ENCODE measurements around the gene CACNG6.

Gene CACNG6

DNA sequence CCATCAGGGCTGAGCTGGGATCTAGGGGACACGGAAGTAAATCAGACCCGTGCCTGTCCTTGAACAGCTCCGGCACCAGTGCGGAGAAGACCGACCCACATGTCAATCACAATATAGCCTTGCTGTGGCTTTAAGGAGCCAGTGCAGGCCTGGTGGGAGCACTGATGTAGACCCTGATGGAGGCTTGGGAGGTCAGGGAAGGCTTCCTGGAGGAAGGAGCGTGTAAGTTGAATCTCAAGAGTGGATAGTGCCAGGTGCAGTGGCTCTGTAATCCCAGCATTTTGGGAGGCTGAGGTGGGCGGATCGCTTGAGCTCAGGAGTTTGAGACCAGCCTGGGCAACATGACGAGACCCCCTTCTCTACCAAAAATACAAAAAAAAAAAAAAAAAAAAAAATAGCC lies 39.5 kb upstream of the CACNG6 start:
- Histone ChIP-seq H3K4me3 (ENCODE audit: low read depth in 1 of 5, low read length in 5 of 5) (no peak overlapping the region), H3K4me1 (ENCODE audit: control insufficient read depth in 5 of 5, insufficient read depth in 5 of 5, low read length in 5 of 5) (peaks cover 0 to 8% (median 0%) of the 10 kb centered on the region in 5 donors), H3K27ac (ENCODE audit: low read depth, low read length) (no peak overlapping the region), H3K9me3 (ENCODE audit: control insufficient read depth in 5 of 5, low read length in 5 of 5) (peaks cover 0 to 3% (median 0%) of the 10 kb centered on the region in 5 donors), H3K9ac (ENCODE audit: low read length in 5 of 5) (no peak overlapping the region), H3K36me3 (ENCODE audit: control insufficient read depth in 5 of 5, insufficient read depth in 5 of 5, low read length in 5 of 5) (no peaks in the 10 kb centered on the region), H3K27me3 (ENCODE audit: control insufficient read depth in 5 of 5, insufficient read depth in 4 of 5, low read length in 5 of 5) (peaks cover 0 to 25% (median 3%) of the 10 kb centered on the region in 5 donors)

DNA sequence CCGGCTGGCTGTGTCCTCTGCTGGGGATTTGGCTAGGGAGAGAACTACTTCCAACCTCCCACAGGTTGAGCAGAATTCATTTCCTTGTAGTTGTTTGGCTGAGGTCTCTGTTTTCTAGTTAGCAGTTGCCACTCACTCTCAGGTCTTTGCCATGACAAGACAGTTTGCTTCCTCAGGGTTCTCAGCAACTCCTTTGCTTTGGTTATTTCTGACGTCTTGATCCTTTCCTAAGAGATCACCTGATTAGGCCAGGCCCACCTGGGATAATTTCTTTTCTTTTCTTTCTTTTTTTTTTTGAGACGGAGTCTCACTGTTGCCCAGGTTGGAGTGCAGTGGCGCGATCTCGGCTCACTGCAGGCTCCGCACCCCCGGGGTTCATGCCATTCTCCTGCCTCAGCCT lies 38.1 kb upstream of the CACNG6 start:
- peaks cover 4 to 32% (median 15%) of the 10 kb centered on the region in 5 donors for H3K27me3 ChIP-seq (ENCODE audit: control insufficient read depth in 5 of 5, insufficient read depth in 4 of 5, low read length in 5 of 5)
- H3K9ac ChIP-seq (ENCODE audit: low read length in 5 of 5): no peak overlapping the region
- peaks cover 0 to 8% (median 0%) of the 10 kb centered on the region in 5 donors for H3K4me1 ChIP-seq (ENCODE audit: control insufficient read depth in 5 of 5, insufficient read depth in 5 of 5, low read length in 5 of 5)

GRCh38 chr19:53957448-53958167 lies 33.8 kb upstream of the CACNG6 start:
- H3K4me3 ChIP-seq (ENCODE audit: low read depth in 1 of 5, low read length in 5 of 5): no peak overlapping the region
- H3K27me3 ChIP-seq (ENCODE audit: control insufficient read depth in 5 of 5, insufficient read depth in 4 of 5, low read length in 5 of 5): peaks cover 16 to 52% (median 39%) of the 10 kb centered on the region in 5 donors
- peaks cover 0 to 3% (median 0%) of the 10 kb centered on the region in 5 donors for H3K9me3 ChIP-seq (ENCODE audit: control insufficient read depth in 5 of 5, low read length in 5 of 5)
- no peak overlapping the region for H3K9ac ChIP-seq (ENCODE audit: low read length in 5 of 5)
- no peak overlapping the region for H3K27ac ChIP-seq (ENCODE audit: low read depth, low read length)
- H3K36me3 ChIP-seq (ENCODE audit: control insufficient read depth in 5 of 5, insufficient read depth in 5 of 5, low read length in 5 of 5): no peaks in the 10 kb centered on the region
- H3K4me1 ChIP-seq (ENCODE audit: control insufficient read depth in 5 of 5, insufficient read depth in 5 of 5, low read length in 5 of 5): no peaks in the 10 kb centered on the region

More for the DNA sequence above, 38.1 kb upstream of the CACNG6 start:
- peaks cover 0 to 3% (median 0%) of the 10 kb centered on the region in 5 donors for H3K9me3 ChIP-seq (ENCODE audit: control insufficient read depth in 5 of 5, low read length in 5 of 5)
- no peaks in the 10 kb centered on the region for H3K36me3 ChIP-seq (ENCODE audit: control insufficient read depth in 5 of 5, insufficient read depth in 5 of 5, low read length in 5 of 5)
- H3K4me3 ChIP-seq (ENCODE audit: low read depth in 1 of 5, low read length in 5 of 5): no peak overlapping the region
- no peak overlapping the region for H3K27ac ChIP-seq (ENCODE audit: low read depth, low read length)

DNA sequence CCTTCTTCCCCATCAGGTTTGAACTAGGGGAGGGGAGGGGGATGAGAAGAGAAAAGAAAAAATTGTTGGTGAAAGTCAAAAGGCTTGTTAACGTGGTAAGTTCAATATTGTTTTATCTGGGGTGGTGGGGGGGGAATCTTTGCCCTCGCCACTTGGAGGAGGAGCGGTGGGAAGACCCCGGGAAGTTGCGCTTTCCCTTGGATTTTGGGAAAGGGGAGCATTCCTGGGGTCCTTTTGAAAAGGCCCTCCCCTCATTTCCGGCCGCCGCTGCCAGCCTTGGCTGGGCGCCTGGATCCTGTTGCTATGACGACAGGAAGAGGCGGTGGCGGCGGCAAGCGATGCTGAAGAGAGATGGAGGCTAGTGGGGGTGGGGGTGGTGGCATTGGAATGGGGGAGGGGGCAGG lies 33.3 kb upstream of the CACNG6 start:
- H3K27ac ChIP-seq (ENCODE audit: low read depth, low read length): no peak overlapping the region
- H3K4me1 ChIP-seq (ENCODE audit: control insufficient read depth in 5 of 5, insufficient read depth in 5 of 5, low read length in 5 of 5): no peaks in the 10 kb centered on the region
- H3K27me3 ChIP-seq (ENCODE audit: control insufficient read depth in 5 of 5, insufficient read depth in 4 of 5, low read length in 5 of 5): peaks cover 18 to 54% (median 40%) of the 10 kb centered on the region in 5 donors
- H3K9me3 ChIP-seq (ENCODE audit: control insufficient read depth in 5 of 5, low read length in 5 of 5): peaks cover 0 to 3% (median 0%) of the 10 kb centered on the region in 5 donors
- H3K9ac ChIP-seq (ENCODE audit: low read length in 5 of 5): no peak overlapping the region
- no peaks in the 10 kb centered on the region for H3K36me3 ChIP-seq (ENCODE audit: control insufficient read depth in 5 of 5, insufficient read depth in 5 of 5, low read length in 5 of 5)
- H3K4me3 ChIP-seq (ENCODE audit: low read depth in 1 of 5, low read length in 5 of 5): no peak overlapping the region

DNA sequence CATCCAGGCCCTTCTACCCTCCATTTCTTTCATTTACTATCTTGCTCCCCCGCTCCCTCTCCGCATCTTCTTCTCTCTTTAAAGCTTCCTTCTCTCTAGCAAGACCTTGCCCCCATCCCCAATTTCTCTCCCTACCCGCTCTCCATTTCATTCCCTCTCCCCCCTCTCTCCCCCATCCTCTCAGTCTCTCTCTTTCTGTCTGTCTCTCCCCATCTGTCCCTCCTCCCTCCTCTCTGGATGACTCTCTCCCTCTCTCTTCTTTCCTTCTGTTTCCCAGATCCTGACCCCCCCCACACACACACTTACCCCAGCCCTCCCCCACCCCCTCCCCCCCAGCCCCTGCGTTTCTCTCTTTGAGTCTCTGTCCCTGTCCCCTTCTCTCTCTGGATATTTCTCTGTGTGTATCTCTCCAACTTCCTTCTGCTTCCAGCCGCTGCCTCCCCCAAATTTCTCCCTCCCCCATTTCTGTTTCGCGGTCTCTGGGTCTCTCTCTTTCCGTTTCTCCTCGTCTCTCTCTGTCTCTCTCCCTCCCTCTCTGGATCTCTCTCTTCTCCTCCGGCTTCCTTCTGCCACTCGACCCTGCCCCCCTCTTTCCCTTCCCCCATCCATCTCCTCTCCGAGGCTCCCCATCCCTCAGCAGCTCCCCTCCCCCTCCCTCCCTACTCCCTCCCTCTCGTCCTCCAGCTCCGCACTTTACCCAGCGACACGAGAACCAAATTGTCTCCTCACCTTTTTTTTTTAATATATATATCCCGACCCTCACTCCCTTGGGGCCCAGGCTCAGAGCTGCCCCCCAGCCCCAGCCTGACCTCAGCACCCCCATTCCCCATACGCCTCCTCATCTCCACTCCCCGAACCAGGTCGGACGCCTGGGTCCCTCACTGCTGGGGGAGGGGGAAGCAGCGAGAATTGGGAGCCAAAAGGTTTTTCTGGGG lies 32.3 kb upstream of the CACNG6 start:
- Histone ChIP-seq H3K27ac (ENCODE audit: low read depth, low read length) (no peak overlapping the region), H3K36me3 (ENCODE audit: control insufficient read depth in 5 of 5, insufficient read depth in 5 of 5, low read length in 5 of 5) (no peaks in the 10 kb centered on the region), H3K9me3 (ENCODE audit: control insufficient read depth in 5 of 5, low read length in 5 of 5) (peaks cover 0 to 1% (median 0%) of the 10 kb centered on the region in 5 donors), H3K9ac (ENCODE audit: low read length in 5 of 5) (no peak overlapping the region), H3K27me3 (ENCODE audit: control insufficient read depth in 5 of 5, insufficient read depth in 4 of 5, low read length in 5 of 5) (peaks cover 27 to 60% (median 46%) of the 10 kb centered on the region in 5 donors), H3K4me1 (ENCODE audit: control insufficient read depth in 5 of 5, insufficient read depth in 5 of 5, low read length in 5 of 5) (peaks cover 0 to 2% (median 0%) of the 10 kb centered on the region in 5 donors), H3K4me3 (ENCODE audit: low read depth in 1 of 5, low read length in 5 of 5) (no peak overlapping the region)

- Histone ChIP-seq H3K36me3 (ENCODE audit: control insufficient read depth in 5 of 5, insufficient read depth in 5 of 5, low read length in 5 of 5) (no peaks in the 10 kb centered on the region), H3K4me3 (ENCODE audit: low read depth in 1 of 5, low read length in 5 of 5) (no peak overlapping the region), H3K4me1 (ENCODE audit: control insufficient read depth in 5 of 5, insufficient read depth in 5 of 5, low read length in 5 of 5) (peaks cover 0 to 11% (median 0%) of the 10 kb centered on the region in 5 donors), H3K27ac (ENCODE audit: low read depth, low read length) (no peak overlapping the region), H3K27me3 (ENCODE audit: control insufficient read depth in 5 of 5, insufficient read depth in 4 of 5, low read length in 5 of 5) (peaks cover 33 to 63% (median 54%) of the 10 kb centered on the region in 5 donors), H3K9me3 (ENCODE audit: control insufficient read depth in 5 of 5, low read length in 5 of 5) (no peaks in the 10 kb centered on the region), H3K9ac (ENCODE audit: low read length in 5 of 5) (no peak overlapping the region)
Measured at GRCh38 chr19:53960187-53960586, 31.2 kb upstream of the CACNG6 start.

DNA sequence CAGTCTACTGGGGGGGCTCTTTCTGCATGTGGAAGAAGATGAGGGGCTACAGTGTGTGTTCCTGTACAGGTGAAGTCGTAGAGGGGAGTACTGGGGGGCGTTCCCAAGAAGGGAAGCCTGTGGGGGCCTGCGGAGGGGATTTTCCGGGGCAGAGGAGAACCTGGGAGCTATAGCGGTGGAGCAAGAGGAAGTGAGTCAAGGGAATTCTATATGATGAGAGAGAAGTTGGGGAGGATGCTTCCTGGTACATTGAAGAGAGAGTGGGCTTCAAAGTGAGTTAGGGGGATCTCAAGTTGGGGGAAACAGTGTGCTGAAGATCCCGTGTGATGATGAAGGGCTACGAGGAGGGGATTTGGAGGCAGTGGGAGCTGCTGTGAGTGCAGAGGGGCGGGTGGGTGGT lies 30.6 kb upstream of the CACNG6 start:
- H3K4me1 ChIP-seq (ENCODE audit: control insufficient read depth in 5 of 5, insufficient read depth in 5 of 5, low read length in 5 of 5): peaks cover 0 to 14% (median 0%) of the 10 kb centered on the region in 5 donors
- H3K27me3 ChIP-seq (ENCODE audit: control insufficient read depth in 5 of 5, insufficient read depth in 4 of 5, low read length in 5 of 5): peaks cover 35 to 61% (median 55%) of the 10 kb centered on the region in 5 donors
- H3K4me3 ChIP-seq (ENCODE audit: low read depth in 1 of 5, low read length in 5 of 5): no peak overlapping the region
- H3K36me3 ChIP-seq (ENCODE audit: control insufficient read depth in 5 of 5, insufficient read depth in 5 of 5, low read length in 5 of 5): no peaks in the 10 kb centered on the region
- H3K27ac ChIP-seq (ENCODE audit: low read depth, low read length): no peak overlapping the region
- H3K9ac ChIP-seq (ENCODE audit: low read length in 5 of 5): no peak overlapping the region
- no peaks in the 10 kb centered on the region for H3K9me3 ChIP-seq (ENCODE audit: control insufficient read depth in 5 of 5, low read length in 5 of 5)

DNA sequence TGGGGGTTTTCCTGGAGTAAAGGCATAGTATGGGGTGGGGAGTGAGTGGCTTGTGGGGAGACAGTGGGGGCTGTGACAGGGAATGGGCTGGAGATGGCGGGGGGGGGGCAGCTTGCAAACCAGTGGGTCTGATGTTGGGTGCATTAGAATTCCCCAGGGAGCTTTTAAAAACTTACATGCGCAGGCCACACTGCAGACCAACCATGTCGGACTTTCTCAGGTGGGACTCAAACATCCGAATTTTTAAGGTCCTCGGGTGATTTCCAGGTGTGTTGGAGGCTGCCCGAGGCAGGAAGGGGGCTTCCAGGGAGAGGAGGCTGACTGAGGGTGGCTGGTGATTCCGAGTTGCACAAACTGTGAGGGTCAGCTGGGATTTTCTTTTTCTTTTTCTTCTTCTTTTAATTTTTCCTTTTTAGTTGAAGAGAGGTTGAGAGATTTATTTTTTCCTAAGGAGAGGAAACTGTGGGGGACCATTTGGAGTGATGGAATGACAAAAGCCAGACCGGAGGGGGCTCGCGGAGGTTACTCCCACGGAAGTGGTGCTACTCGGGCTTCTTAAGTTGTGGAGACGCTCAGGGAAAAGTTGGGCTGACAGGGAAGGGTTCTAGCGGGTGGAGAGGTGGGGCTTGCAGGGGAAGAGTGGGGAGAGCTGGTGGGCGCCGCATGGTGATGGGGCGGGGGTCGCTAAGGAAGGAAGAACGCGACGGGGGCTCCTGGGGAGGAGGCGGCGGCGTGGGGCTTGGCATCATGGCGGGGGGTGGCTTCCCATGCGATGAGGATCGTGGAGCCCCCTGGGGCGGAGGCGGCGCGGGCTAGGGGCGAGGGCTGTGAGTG lies 29.7 kb upstream of the CACNG6 start:
- Histone ChIP-seq H3K4me1 (ENCODE audit: control insufficient read depth in 5 of 5, insufficient read depth in 5 of 5, low read length in 5 of 5) (peaks cover 0 to 14% (median 0%) of the 10 kb centered on the region in 5 donors), H3K36me3 (ENCODE audit: control insufficient read depth in 5 of 5, insufficient read depth in 5 of 5, low read length in 5 of 5) (no peaks in the 10 kb centered on the region), H3K27ac (ENCODE audit: low read depth, low read length) (no peak overlapping the region), H3K9me3 (ENCODE audit: control insufficient read depth in 5 of 5, low read length in 5 of 5) (no peaks in the 10 kb centered on the region), H3K4me3 (ENCODE audit: low read depth in 1 of 5, low read length in 5 of 5) (no peak overlapping the region), H3K27me3 (ENCODE audit: control insufficient read depth in 5 of 5, insufficient read depth in 4 of 5, low read length in 5 of 5) (peaks cover 35 to 58% (median 56%) of the 10 kb centered on the region in 5 donors), H3K9ac (ENCODE audit: low read length in 5 of 5) (no peak overlapping the region)

GRCh38 chr19:53962887-53963431 lies 28.5 kb upstream of the CACNG6 start, which contains the start of gene CACNG8:
Gene CACNG8 (plus strand): TSS chr19:53962937.
- Histone ChIP-seq H3K4me3 (ENCODE audit: low read depth in 1 of 5, low read length in 5 of 5) (no peak within 1 kb of the TSS), H3K36me3 (ENCODE audit: control insufficient read depth in 5 of 5, insufficient read depth in 5 of 5, low read length in 5 of 5) (no peaks in the 10 kb centered on the region), H3K27me3 (ENCODE audit: control insufficient read depth in 5 of 5, insufficient read depth in 4 of 5, low read length in 5 of 5) (peaks cover 31 to 52% (median 45%) of the 10 kb centered on the region in 5 donors), H3K9me3 (ENCODE audit: control insufficient read depth in 5 of 5, low read length in 5 of 5) (no peaks in the 10 kb centered on the region), H3K9ac (ENCODE audit: low read length in 5 of 5) (no peak within 1 kb of the TSS), H3K27ac (ENCODE audit: low read depth, low read length) (no peak within 1 kb of the TSS), H3K4me1 (ENCODE audit: control insufficient read depth in 5 of 5, insufficient read depth in 5 of 5, low read length in 5 of 5) (peaks cover 0 to 14% (median 0%) of the 10 kb centered on the region in 5 donors)
